ENCODE measurements around the gene ERG. TPM values are rescaled to one million over a fixed set of nuclear protein-coding genes. Genes with fewer than 3 reads are reported as not detected.

ERG gene
- total RNA-seq, 3 donors from 2014 or later = 12.2 to 21.0 (median 14.0) TPM

GRCh38 chr21:38409907-38410306 lies 88.4 kb downstream of the ERG start:
- intact Hi-C loops (cut with DNase I; ENCODE audit: low total_unique reads) = loop anchor here (5.0 kb wide), 1 partner anchor 538 kb away; no protein-coding TSS in a partner anchor
- H3K4me3 ChIP-seq = no peak overlapping the region
- no peak for TF ChIP-seq POLR2A (IDR thresholded peaks at IDR 0.05)
- TF ChIP-seq CTCF (IDR thresholded peaks at IDR 0.05) = no peak
- TF ChIP-seq POLR2AphosphoS5 (IDR thresholded peaks at IDR 0.05) = no peak
- H3K36me3 ChIP-seq = no peaks in the 10 kb centered on the region
- H3K4me1 ChIP-seq = no peaks in the 10 kb centered on the region
- H3K9me3 ChIP-seq = peaks cover 0 to 6% of the 10 kb centered on the region in 2 donors
- no peak overlapping the region for H3K27ac ChIP-seq
- DNase-seq (ENCODE audit: low spot score in 2 of 2) = no peak
- no peaks in the 10 kb centered on the region for H3K27me3 ChIP-seq

- H3K9me3 ChIP-seq = no peaks in the 10 kb centered on the region
- no peak for DNase-seq (ENCODE audit: low spot score in 2 of 2)
- intact Hi-C loops (cut with DNase I; ENCODE audit: low total_unique reads) = no loop called here
- TF ChIP-seq POLR2AphosphoS5 (IDR thresholded peaks at IDR 0.05) (no peak), POLR2A (IDR thresholded peaks at IDR 0.05) (no peak), CTCF (IDR thresholded peaks at IDR 0.05) (no peak)
- H3K4me3 ChIP-seq = no peak overlapping the region
- H3K36me3 ChIP-seq = no peaks in the 10 kb centered on the region
- peaks cover 0 to 13% of the 10 kb centered on the region in 2 donors for H3K27me3 ChIP-seq
- H3K4me1 ChIP-seq = no peaks in the 10 kb centered on the region
- H3K27ac ChIP-seq = no peak overlapping the region
Observed at GRCh38 chr21:38404177-38404576, 94.1 kb downstream of the ERG start.

- Histone ChIP-seq H3K36me3 (no peaks in the 10 kb centered on the region), H3K4me3 (no peak overlapping the region), H3K27ac (no peak overlapping the region), H3K9me3 (no peaks in the 10 kb centered on the region), H3K27me3 (peaks cover 0 to 13% of the 10 kb centered on the region in 2 donors), H3K4me1 (no peaks in the 10 kb centered on the region)
- DNase-seq (ENCODE audit: low spot score in 2 of 2) = no peak
- intact Hi-C loops (cut with DNase I; ENCODE audit: low total_unique reads) = no loop called here
- no peak for TF ChIP-seq CTCF (IDR thresholded peaks at IDR 0.05)
- no peak for TF ChIP-seq POLR2A (IDR thresholded peaks at IDR 0.05)
- no peak for TF ChIP-seq POLR2AphosphoS5 (IDR thresholded peaks at IDR 0.05)
Observed at GRCh38 chr21:38402795-38403194, 95.5 kb downstream of the ERG start.

GRCh38 chr21:38402291-38402690 lies 96.0 kb downstream of the ERG start:
- Histone ChIP-seq H3K4me1 (no peaks in the 10 kb centered on the region), H3K27me3 (peaks cover 0 to 13% of the 10 kb centered on the region in 2 donors), H3K9me3 (no peaks in the 10 kb centered on the region), H3K4me3 (no peak overlapping the region), H3K36me3 (no peaks in the 10 kb centered on the region), H3K27ac (no peak overlapping the region)
- intact Hi-C loops (cut with DNase I; ENCODE audit: low total_unique reads) = no loop called here
- TF ChIP-seq CTCF (IDR thresholded peaks at IDR 0.05) (no peak), POLR2AphosphoS5 (IDR thresholded peaks at IDR 0.05) (no peak), POLR2A (IDR thresholded peaks at IDR 0.05) (no peak)
- DNase-seq (ENCODE audit: low spot score in 2 of 2) = no peak

GRCh38 chr21:38401191-38401926 lies 96.9 kb downstream of the ERG start:
- Histone ChIP-seq H3K9me3 (no peaks in the 10 kb centered on the region), H3K36me3 (no peaks in the 10 kb centered on the region), H3K27me3 (peaks cover 0 to 16% of the 10 kb centered on the region in 2 donors), H3K4me3 (no peak overlapping the region), H3K27ac (no peak overlapping the region), H3K4me1 (no peaks in the 10 kb centered on the region)
- intact Hi-C loops (cut with DNase I; ENCODE audit: low total_unique reads) = no loop called here
- no peak for TF ChIP-seq POLR2A (IDR thresholded peaks at IDR 0.05)
- TF ChIP-seq CTCF (IDR thresholded peaks at IDR 0.05) = no peak
- TF ChIP-seq POLR2AphosphoS5 (IDR thresholded peaks at IDR 0.05) = no peak
- no peak for DNase-seq (ENCODE audit: low spot score in 2 of 2)
